Astrocyte of the spinal cord (primary cell): ENCODE data around the gene MYT1.

Experiments
- DNase-seq: peaks from one replicate; pipeline ENCODE4 v3.0.0; 2011; ENCODE audit warnings: low read depth, low spot score
- H3K4me3 ChIP-seq: 2 replicates; pipeline ENCODE4 v1.5.1; 2011; ENCODE audit warnings: low read depth, mild to moderate bottlenecking, low read length, moderate library complexity
- CTCF ChIP-seq: IDR thresholded peaks from 2 replicates; pipeline ENCODE4 v1.5.1; 2012; ENCODE audit warnings: low read depth, mild to moderate bottlenecking, low read length, inconsistent platforms
- in situ Hi-C: cut with HindIII; loops from 2 replicates; pipeline ENCODE4 v1.10.0; 2017; ENCODE audit warnings: low sequenced_read_pairs

Gene MYT1

DNA sequence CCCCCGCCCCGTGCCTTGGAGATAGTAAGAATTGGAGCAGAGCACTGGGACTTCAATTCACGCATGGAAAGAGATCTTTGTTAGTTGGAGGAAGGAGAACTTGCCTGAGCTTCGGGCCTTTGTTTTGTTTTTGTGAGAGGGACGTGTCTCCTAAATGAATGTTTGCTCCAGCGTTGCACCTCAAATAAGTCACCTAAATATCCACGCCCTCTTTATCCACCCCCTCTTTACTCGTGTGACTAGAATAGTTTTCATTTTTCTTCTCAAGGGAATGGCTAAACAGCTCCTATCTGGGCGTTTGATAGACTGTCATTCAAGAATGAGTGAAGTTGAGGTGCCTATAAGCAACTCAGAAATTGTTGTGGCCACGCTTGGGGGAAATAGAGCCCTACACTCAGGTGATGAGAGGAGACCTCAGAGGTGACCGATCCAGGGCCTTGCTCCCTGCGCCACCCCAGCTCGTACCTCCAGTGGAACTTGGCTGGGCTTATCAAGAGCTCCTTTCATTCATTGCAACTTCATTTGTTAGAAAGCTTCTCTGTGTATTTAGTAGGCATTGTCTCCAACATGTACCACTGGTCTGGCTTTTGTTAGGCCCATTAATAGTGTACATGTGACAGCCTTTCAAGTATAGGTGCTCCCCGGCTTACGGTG is 92.2 kb downstream of the MYT1 start:
- no peak for TF ChIP-seq CTCF
- peak overlapping the region; percentile 82 for H3K4me3 ChIP-seq
- in situ Hi-C loops: no loop called here
- DNase-seq: no peak

DNA sequence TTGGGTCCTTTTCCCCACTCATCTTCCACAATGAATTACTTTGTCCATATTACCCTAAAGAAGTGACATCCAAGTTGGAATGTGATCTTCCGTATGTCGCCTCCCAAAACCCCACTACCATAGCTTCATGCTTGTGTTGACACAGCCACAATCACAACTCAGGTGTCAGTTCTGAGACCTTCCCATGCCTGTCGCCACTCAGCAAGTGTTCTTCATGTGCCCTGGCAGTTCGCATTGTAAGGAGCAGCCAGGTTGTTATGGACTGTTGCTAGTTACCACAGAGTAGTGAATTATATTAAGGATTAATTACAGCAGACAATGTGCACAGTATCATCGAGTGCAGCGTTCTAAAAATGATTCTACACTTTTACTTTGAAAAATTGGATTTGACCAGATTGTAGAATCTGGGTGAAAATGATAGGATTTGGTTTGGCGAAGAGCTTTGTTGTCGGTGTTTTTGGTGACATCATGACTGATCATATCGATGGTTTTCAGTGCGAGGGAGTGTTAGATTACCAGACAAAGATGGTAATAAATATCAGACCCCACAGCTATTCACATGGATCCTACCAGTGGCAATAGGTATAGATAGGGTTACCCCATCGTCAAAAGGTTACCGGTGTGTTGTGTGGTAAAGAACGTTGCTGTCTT is 93.0 kb downstream of the MYT1 start:
- TF ChIP-seq CTCF: no peak
- in situ Hi-C loops: no loop called here
- H3K4me3 ChIP-seq: no peak overlapping the region
- DNase-seq: no peak

- in situ Hi-C loops: no loop called here
- H3K4me3 ChIP-seq: no peak overlapping the region
- no peak for TF ChIP-seq CTCF
- no peak for DNase-seq
Observed at GRCh38 chr20:64258071-64258823, 94.0 kb downstream of the MYT1 start.

DNA sequence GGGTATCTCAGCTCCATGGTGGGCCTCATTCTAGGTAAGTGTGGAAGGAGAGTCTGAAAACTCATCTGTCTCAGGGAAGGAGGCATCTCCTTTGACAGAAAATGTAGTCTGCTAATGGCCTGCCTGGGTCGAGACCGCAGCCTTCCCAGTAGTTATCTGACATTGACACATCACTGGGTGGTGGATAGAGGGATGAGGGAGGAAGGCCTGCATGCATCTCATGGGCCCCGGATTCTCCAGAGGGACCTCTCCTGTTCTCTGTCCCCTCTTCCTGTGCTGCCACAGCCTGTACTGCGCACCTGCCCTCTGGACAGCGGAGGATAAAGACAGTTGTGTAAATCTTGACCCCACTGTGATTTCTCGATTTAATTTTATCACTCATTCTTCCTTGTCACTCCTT is 96.0 kb downstream of the MYT1 start:
- no peak for TF ChIP-seq CTCF
- DNase-seq: no peak
- in situ Hi-C loops: no loop called here
- no peak overlapping the region for H3K4me3 ChIP-seq

DNA sequence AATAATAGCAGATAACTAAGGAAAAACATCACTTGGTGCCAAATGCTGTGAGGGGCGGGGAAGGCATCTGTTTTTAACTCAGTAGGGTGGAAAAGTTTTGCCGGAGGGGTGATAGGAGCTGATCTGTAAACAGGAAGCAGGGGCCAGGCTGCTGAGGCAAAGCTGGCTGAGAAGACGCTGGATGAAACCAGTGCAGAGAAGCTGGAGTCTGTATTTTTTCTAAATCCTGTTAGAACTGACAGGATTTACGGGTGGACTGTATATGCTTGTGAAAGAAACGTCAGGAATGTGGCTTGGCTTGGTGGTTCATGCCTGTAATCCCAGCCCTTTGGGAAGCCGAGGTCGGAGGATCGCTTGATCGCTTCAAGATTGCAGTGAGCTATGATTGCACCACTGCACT is 96.9 kb downstream of the MYT1 start:
- no peak overlapping the region for H3K4me3 ChIP-seq
- TF ChIP-seq CTCF: no peak
- in situ Hi-C loops: no loop called here
- peak; percentile 1 for DNase-seq

- no peak for TF ChIP-seq CTCF
- H3K4me3 ChIP-seq: no peak overlapping the region
- no peak for DNase-seq
- in situ Hi-C loops: no loop called here
Observed at GRCh38 chr20:64264091-64264490, 99.8 kb downstream of the MYT1 start.
